Panc1 (cell line): ENCODE measurements around the gene ALX3. TPM values are rescaled to one million over a fixed set of nuclear protein-coding genes. Genes with fewer than 3 reads are reported as not detected.

Source experiments
- ATAC-seq: fragments of 200-7000 bp; cut with Tn5 transposase; 2 replicates; pipeline ENCODE4 v1.9.1; 2020; ENCODE audit warnings: mild to moderate bottlenecking, moderate library complexity
- BruUV-seq: library from RNA; stranded (reverse); fragments of 400-500 nt; replicated peaks from 2 replicates; lab custom pipeline; 2021; lab: Mats Ljungman, UMichigan
- CTCF ChIA-PET: fragments of 300-600 bp; sonication (Branson Sonifier 250); formaldehyde crosslinking; loops from one replicate; lab custom pipeline; 2022; ENCODE audit warnings: antibody characterized with exemption; lab: Charles Lee
- POLR2A ChIA-PET: fragments of 300-600 bp; sonication (Branson Sonifier 250); formaldehyde crosslinking; loops from one replicate; lab custom pipeline; 2022; ENCODE audit warnings: antibody characterized with exemption; lab: Charles Lee
- DNase-seq: peaks from one replicate; pipeline ENCODE4 v3.0.0-alpha.2; 2010; ENCODE audit warnings: low read depth, low spot score
- H3K27ac ChIP-seq: 2 replicates; pipeline ENCODE4 v1.5.1; 2011; ENCODE audit warnings: mild to moderate bottlenecking, low read length, inconsistent platforms
- H3K27me3 ChIP-seq: fragments of 200-500 bp; sonication (Bioruptor generic); 2 replicates; pipeline ENCODE4 v1.6.0; 2014; ENCODE audit warnings: low read length, inconsistent platforms; ENCODE audit not compliant: control insufficient read depth, insufficient read depth
- H3K36me3 ChIP-seq: fragments of 200-500 bp; sonication (Bioruptor generic); 2 replicates; pipeline ENCODE4 v1.5.1; 2014; ENCODE audit warnings: inconsistent platforms, mild to moderate bottlenecking, low read length, moderate library complexity; ENCODE audit not compliant: control insufficient read depth, insufficient read depth
- H3K4me1 ChIP-seq: 2 replicates; pipeline ENCODE4 v1.5.1; 2011; ENCODE audit warnings: inconsistent platforms, mild to moderate bottlenecking, low read length, moderate library complexity; ENCODE audit not compliant: control insufficient read depth, insufficient read depth
- H3K4me3 ChIP-seq, 2 experiments: 2 replicates each; pipeline ENCODE4 v1.5.1; 2011 to 2012; ENCODE audit warnings: low read depth in 2 of 2, low read length in 2 of 2, mild to moderate bottlenecking in 2 of 2, inconsistent platforms in 1 of 2, moderate library complexity in 1 of 2
- H3K9me3 ChIP-seq: fragments of 200-500 bp; sonication (Bioruptor generic); 2 replicates; pipeline ENCODE4 v1.5.1; 2014; ENCODE audit warnings: low read depth, mild to moderate bottlenecking, inconsistent platforms, low read length, moderate library complexity; ENCODE audit not compliant: control insufficient read depth, insufficient read depth
- CTCF ChIP-seq: fragments of 450-650 bp; IDR thresholded peaks from 2 replicates; pipeline ENCODE4 v1.5.1; 2017; ENCODE audit warnings: mild to moderate bottlenecking
- POLR2AphosphoS5 ChIP-seq: IDR thresholded peaks from 2 replicates; pipeline ENCODE4 v1.6.1; 2012; ENCODE audit warnings: mild to moderate bottlenecking, low read depth, low read length, moderate library complexity
- REST ChIP-seq, 2 experiments: IDR thresholded peaks; 2 replicates each; pipeline ENCODE4 v1.6.1; 2011 to 2012; ENCODE audit warnings: low read depth in 2 of 2, control low read depth in 1 of 2, low read length in 1 of 2, mild to moderate bottlenecking in 1 of 2, moderate library complexity in 1 of 2; ENCODE audit not compliant: insufficient read depth in 1 of 2
- SIN3A ChIP-seq: IDR thresholded peaks from 2 replicates; pipeline ENCODE4 v1.6.1; 2012; ENCODE audit warnings: low read depth, mild to moderate bottlenecking, low read length, moderate library complexity, borderline replicate concordance; ENCODE audit not compliant: insufficient read depth
- TCF7L2 ChIP-seq: IDR thresholded peaks from 2 replicates; pipeline ENCODE4 v1.6.1; 2011; ENCODE audit warnings: mild to moderate bottlenecking, low read depth, low read length, inconsistent platforms
- in situ Hi-C: cut with HindIII; loops from 2 replicates; pipeline ENCODE4 v1.10.0; 2016; ENCODE audit warnings: low sequenced_read_pairs, low pct_unique_long_range_greater_than_20kb
- intact Hi-C: fragments of 100-400 bp; cut with micrococcal nuclease; formaldehyde crosslinking; loops from one replicate; pipeline ENCODE4 v1.10.0; 2022; ENCODE audit not compliant: unreplicated experiment
- total RNA-seq: library from RNA; stranded (reverse); gene quantifications from one replicate; pipeline ENCODE4 v1.2.1, GENCODE V29; 2021; ENCODE audit not compliant: unreplicated experiment

The ALX3 gene
- total RNA-seq, 1 experiment from 2014 or later = not detected

- no peaks in the 10 kb centered on the region for H3K27me3 ChIP-seq
- no peaks in the 10 kb centered on the region for H3K36me3 ChIP-seq
- DNase-seq = no peak
- ATAC-seq = no peak
- CTCF ChIA-PET = interaction anchor here (0.6 kb wide), 2 partner anchors 50 to 272 kb away, joined by 3 to 6 read pairs; no protein-coding TSS in a partner anchor
- H3K27ac ChIP-seq = no peak overlapping the region
- no peaks in the 10 kb centered on the region for H3K9me3 ChIP-seq
- intact Hi-C loops = no loop called here
- in situ Hi-C loops = no loop called here
- no peaks in the 10 kb centered on the region for H3K4me1 ChIP-seq
- no TSS peak for BruUV-seq
- TF ChIP-seq SIN3A = no peak
- no peak for TF ChIP-seq CTCF
- no peak for TF ChIP-seq REST (IDR thresholded peaks at IDR 0.05; ENCODE audit: insufficient read depth in 1 of 2, low read depth in 2 of 2, low read length in 1 of 2)
- TF ChIP-seq POLR2AphosphoS5 = no peak
- TF ChIP-seq TCF7L2 = no peak
- no peak overlapping the region for H3K4me3 ChIP-seq
- POLR2A ChIA-PET = no interaction called here
These were observed 4.6 kb downstream of the ALX3 start for GRCh38 chr1:110065841-110066240.

- intact Hi-C loops = no loop called here
- POLR2A ChIA-PET = no interaction called here
- ATAC-seq = no peak
- in situ Hi-C loops = no loop called here
- no peak for DNase-seq
- H3K27ac ChIP-seq = no peak overlapping the region
- no peak for TF ChIP-seq POLR2AphosphoS5
- no peak for TF ChIP-seq TCF7L2
- no peak for TF ChIP-seq CTCF
- no peak for TF ChIP-seq REST (IDR thresholded peaks at IDR 0.05; ENCODE audit: insufficient read depth in 1 of 2, low read depth in 2 of 2, low read length in 1 of 2)
- H3K9me3 ChIP-seq = no peaks in the 10 kb centered on the region
- H3K27me3 ChIP-seq = no peaks in the 10 kb centered on the region
- no TSS peak for BruUV-seq
- H3K4me1 ChIP-seq = no peaks in the 10 kb centered on the region
- H3K4me3 ChIP-seq = no peak overlapping the region
- CTCF ChIA-PET = interaction anchor here (0.6 to 0.7 kb wide), 2 partner anchors 11 to 71 kb away, joined by 3 to 13 read pairs; no protein-coding TSS in a partner anchor
- H3K36me3 ChIP-seq = no peaks in the 10 kb centered on the region
These were observed 5.7 kb downstream of the ALX3 start for GRCh38 chr1:110064576-110065337.
